ENCODE measurements around the gene PDK2. TPM values are rescaled to one million over a fixed set of nuclear protein-coding genes. Genes with fewer than 3 reads are reported as not detected.

Gene PDK2
- total and polyA plus RNA-seq, 2 donors (not counting 1 experiment from before 2014, with no cell fraction given) = 19.2 to 41.0 TPM

DNA sequence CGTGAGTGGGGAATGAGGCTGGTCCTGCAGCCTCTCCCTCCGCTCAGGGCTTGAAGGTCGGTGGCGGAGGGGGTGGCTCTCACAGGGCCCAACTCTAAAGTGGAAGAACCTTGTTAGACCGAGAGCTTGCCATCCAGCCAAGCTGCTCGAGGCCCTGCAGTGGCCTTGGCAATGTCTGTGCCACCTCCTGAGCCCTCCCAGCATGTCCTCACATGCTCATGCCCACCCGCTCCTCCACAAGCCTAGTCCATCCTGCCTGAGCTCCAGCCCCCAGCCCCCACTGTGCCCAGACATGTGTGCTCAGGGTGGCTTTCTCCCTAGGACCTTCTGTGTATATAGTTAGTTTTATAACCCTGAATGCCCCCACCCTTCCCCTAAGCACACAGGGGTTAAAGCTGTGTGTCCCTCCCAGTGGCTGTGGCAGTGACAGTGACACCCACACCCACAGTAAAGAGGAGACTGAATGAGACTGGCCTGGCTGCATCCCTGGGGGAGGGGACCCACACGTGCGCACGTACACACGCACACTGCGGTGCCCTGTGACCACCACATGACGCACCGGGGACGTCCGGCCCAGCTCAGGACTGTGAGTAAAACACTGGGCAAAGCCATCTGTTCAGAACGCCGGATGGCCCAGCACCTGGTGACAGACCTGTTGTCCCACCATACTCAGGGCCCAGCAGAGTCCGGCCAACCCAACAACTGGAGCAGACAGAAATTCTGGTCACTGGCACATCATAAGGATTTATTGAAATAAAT lies 15.6 kb downstream of the PDK2 start:
- H3K9me3 ChIP-seq (ENCODE audit: control insufficient read depth, insufficient read depth, low read depth, low read length) = no peaks in the 10 kb centered on the region
- no peak overlapping the region for H3K9ac ChIP-seq (ENCODE audit: insufficient read depth, low read length)
- H3K79me2 ChIP-seq (ENCODE audit: control insufficient read depth, insufficient read depth, low read length) = no peaks in the 10 kb centered on the region
- no peaks in the 10 kb centered on the region for H3K27me3 ChIP-seq (ENCODE audit: control insufficient read depth, insufficient read depth, low read length)
- TF ChIP-seq EZH2 (IDR thresholded peaks at IDR 0.05; ENCODE audit: low read length, missing control alignments) = no peak
- TF ChIP-seq, protein P1, sequence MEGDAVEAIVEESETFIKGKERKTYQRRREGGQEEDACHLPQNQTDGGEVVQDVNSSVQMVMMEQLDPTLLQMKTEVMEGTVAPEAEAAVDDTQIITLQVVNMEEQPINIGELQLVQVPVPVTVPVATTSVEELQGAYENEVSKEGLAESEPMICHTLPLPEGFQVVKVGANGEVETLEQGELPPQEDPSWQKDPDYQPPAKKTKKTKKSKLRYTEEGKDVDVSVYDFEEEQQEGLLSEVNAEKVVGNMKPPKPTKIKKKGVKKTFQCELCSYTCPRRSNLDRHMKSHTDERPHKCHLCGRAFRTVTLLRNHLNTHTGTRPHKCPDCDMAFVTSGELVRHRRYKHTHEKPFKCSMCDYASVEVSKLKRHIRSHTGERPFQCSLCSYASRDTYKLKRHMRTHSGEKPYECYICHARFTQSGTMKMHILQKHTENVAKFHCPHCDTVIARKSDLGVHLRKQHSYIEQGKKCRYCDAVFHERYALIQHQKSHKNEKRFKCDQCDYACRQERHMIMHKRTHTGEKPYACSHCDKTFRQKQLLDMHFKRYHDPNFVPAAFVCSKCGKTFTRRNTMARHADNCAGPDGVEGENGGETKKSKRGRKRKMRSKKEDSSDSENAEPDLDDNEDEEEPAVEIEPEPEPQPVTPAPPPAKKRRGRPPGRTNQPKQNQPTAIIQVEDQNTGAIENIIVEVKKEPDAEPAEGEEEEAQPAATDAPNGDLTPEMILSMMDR (conservative IDR thresholded peaks at IDR 0.05 in 1 of 2, IDR thresholded peaks at IDR 0.05 in 1 of 2; ENCODE audit: low read depth in 1 of 2, low read length in 2 of 2) = no peak
- H3K27ac ChIP-seq (ENCODE audit: insufficient read depth, low read length) = no peak overlapping the region
- DNase-seq (ENCODE audit: low read depth in 2 of 2) = no peak
- H3K4me1 ChIP-seq (ENCODE audit: control insufficient read depth, extremely low read depth, insufficient read depth, low read length) = peaks cover 7% of the 10 kb centered on the region
- H4K20me1 ChIP-seq (ENCODE audit: control insufficient read depth, extremely low read depth, insufficient read depth, low read length) = no peaks in the 10 kb centered on the region
- no peak overlapping the region for H3K4me3 ChIP-seq (replicated peaks in 1 of 4; ENCODE audit: control extremely low read depth in 1 of 4, insufficient read depth in 1 of 4, low read depth in 3 of 4, low read length in 4 of 4)
- peaks cover 2% of the 10 kb centered on the region for H3K36me3 ChIP-seq (ENCODE audit: control insufficient read depth, insufficient read depth, low read length)
- no peak overlapping the region for H2AFZ ChIP-seq (ENCODE audit: low read length)
- H3K4me2 ChIP-seq (ENCODE audit: extremely low read depth, insufficient read depth, low read length) = no peak overlapping the region

- Histone ChIP-seq H3K4me2 (ENCODE audit: extremely low read depth, insufficient read depth, low read length) (no peak overlapping the region), H3K27ac (ENCODE audit: insufficient read depth, low read length) (peak overlapping the region; percentile 15), H4K20me1 (ENCODE audit: control insufficient read depth, extremely low read depth, insufficient read depth, low read length) (no peaks in the 10 kb centered on the region), H3K27me3 (ENCODE audit: control insufficient read depth, insufficient read depth, low read length) (no peaks in the 10 kb centered on the region), H3K4me3 (replicated peaks in 1 of 4; ENCODE audit: control extremely low read depth in 1 of 4, insufficient read depth in 1 of 4, low read depth in 3 of 4, low read length in 4 of 4) (no peak overlapping the region), H3K9me3 (ENCODE audit: control insufficient read depth, insufficient read depth, low read depth, low read length) (no peaks in the 10 kb centered on the region), H3K79me2 (ENCODE audit: control insufficient read depth, insufficient read depth, low read length) (no peaks in the 10 kb centered on the region), H3K36me3 (ENCODE audit: control insufficient read depth, insufficient read depth, low read length) (peaks cover 1% of the 10 kb centered on the region), H3K4me1 (ENCODE audit: control insufficient read depth, extremely low read depth, insufficient read depth, low read length) (peaks cover 7% of the 10 kb centered on the region), H3K9ac (ENCODE audit: insufficient read depth, low read length) (no peak overlapping the region), H2AFZ (ENCODE audit: low read length) (no peak overlapping the region)
- no peak for DNase-seq (ENCODE audit: low read depth in 2 of 2)
- TF ChIP-seq, protein P1 (conservative IDR thresholded peaks at IDR 0.05 in 1 of 2, IDR thresholded peaks at IDR 0.05 in 1 of 2; ENCODE audit: low read depth in 1 of 2, low read length in 2 of 2) = no peak
- no peak for TF ChIP-seq EZH2 (IDR thresholded peaks at IDR 0.05; ENCODE audit: low read length, missing control alignments)
Observed at GRCh38 chr17:50111673-50112655, 16.8 kb downstream of the PDK2 start.

DNA sequence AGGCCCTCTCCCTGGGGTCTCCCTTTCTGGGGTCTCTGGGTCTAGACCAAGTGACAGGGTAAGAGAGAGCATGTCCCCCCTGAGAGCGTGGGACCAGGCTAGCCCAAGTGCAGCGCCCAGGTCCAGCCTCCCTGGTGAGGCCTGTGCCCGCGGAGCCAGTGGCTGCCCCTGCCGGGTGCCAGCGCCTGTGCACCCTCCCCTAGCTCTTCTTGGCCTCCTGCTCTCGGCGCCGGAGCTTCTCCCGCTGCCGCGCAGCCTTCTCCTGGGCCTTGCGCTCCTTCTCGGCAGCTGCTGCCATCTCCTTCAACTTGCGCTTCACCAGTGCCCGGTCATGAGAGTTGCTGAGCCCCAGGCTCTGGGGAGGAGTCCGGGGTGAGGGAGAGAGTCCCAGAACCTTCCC lies 17.5 kb downstream of the PDK2 start:
- Histone ChIP-seq H3K9ac (ENCODE audit: insufficient read depth, low read length) (no peak overlapping the region), H2AFZ (ENCODE audit: low read length) (no peak overlapping the region), H3K9me3 (ENCODE audit: control insufficient read depth, insufficient read depth, low read depth, low read length) (no peaks in the 10 kb centered on the region), H3K4me3 (replicated peaks in 1 of 4; ENCODE audit: control extremely low read depth in 1 of 4, insufficient read depth in 1 of 4, low read depth in 3 of 4, low read length in 4 of 4) (no peak overlapping the region), H4K20me1 (ENCODE audit: control insufficient read depth, extremely low read depth, insufficient read depth, low read length) (no peaks in the 10 kb centered on the region), H3K27me3 (ENCODE audit: control insufficient read depth, insufficient read depth, low read length) (no peaks in the 10 kb centered on the region), H3K79me2 (ENCODE audit: control insufficient read depth, insufficient read depth, low read length) (no peaks in the 10 kb centered on the region), H3K4me1 (ENCODE audit: control insufficient read depth, extremely low read depth, insufficient read depth, low read length) (peaks cover 4% of the 10 kb centered on the region), H3K36me3 (ENCODE audit: control insufficient read depth, insufficient read depth, low read length) (no peaks in the 10 kb centered on the region), H3K4me2 (ENCODE audit: extremely low read depth, insufficient read depth, low read length) (no peak overlapping the region), H3K27ac (ENCODE audit: insufficient read depth, low read length) (no peak overlapping the region)
- TF ChIP-seq, protein P1 (conservative IDR thresholded peaks at IDR 0.05 in 1 of 2, IDR thresholded peaks at IDR 0.05 in 1 of 2; ENCODE audit: low read depth in 1 of 2, low read length in 2 of 2) = no peak
- DNase-seq (ENCODE audit: low read depth in 2 of 2) = no peak

All from fibroblast of lung (primary cell).